ENCODE measurements around the gene DLL3.

DNA sequence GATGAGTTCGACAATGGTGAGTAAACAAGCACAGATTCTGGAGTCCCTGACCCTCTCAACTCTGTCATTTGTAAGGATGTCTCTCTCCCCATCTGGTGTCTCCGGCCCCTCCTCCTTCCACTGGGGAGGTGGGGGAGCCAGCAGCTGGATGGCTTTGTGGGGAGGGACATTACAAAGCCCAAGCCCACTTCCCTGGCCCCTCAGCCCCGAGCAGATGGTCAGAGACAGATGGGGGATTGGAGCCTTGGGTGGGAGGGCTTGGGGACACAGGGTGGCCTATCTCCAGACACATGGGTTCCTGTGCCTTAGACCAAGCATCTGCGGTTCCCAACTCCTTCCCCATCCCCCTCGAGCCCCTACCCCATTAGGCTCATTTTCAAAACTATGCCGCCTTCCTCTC lies 15.6 kb upstream of the DLL3 start:
- TF ChIP-seq, protein P1, sequence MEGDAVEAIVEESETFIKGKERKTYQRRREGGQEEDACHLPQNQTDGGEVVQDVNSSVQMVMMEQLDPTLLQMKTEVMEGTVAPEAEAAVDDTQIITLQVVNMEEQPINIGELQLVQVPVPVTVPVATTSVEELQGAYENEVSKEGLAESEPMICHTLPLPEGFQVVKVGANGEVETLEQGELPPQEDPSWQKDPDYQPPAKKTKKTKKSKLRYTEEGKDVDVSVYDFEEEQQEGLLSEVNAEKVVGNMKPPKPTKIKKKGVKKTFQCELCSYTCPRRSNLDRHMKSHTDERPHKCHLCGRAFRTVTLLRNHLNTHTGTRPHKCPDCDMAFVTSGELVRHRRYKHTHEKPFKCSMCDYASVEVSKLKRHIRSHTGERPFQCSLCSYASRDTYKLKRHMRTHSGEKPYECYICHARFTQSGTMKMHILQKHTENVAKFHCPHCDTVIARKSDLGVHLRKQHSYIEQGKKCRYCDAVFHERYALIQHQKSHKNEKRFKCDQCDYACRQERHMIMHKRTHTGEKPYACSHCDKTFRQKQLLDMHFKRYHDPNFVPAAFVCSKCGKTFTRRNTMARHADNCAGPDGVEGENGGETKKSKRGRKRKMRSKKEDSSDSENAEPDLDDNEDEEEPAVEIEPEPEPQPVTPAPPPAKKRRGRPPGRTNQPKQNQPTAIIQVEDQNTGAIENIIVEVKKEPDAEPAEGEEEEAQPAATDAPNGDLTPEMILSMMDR (IDR thresholded peaks at IDR 0.05) = no peak
- TF ChIP-seq POLR2AphosphoS5 (IDR thresholded peaks at IDR 0.05) (no peak), POLR2A (IDR thresholded peaks at IDR 0.05) (no peak)
